GM13977 (cell line): ENCODE data around the gene INTS1.

ENCODE experiments used
- DNase-seq: peaks from one replicate; pipeline ENCODE4 v3.0.0; 2012; ENCODE audit warnings: low spot score
- CTCF ChIP-seq: IDR thresholded peaks from 2 replicates; pipeline ENCODE4 v1.5.1; 2012; ENCODE audit warnings: mild to moderate bottlenecking, control low read depth; ENCODE audit not compliant: insufficient read depth; ENCODE audit errors: extremely low read depth, missing control alignments
- in situ Hi-C: fragments of 300-500 bp; cut with MboI; formaldehyde crosslinking; loops from one replicate; pipeline ENCODE4 v1.12.0; 2022; ENCODE audit warnings: low sequenced_read_pairs, low pct_unique_long_range_greater_than_20kb, mixed read lengths, inconsistent platforms; ENCODE audit not compliant: unreplicated experiment

The INTS1 gene

GRCh38 chr7:1475393-1475792 is 28.8 kb downstream of the INTS1 start:
- in situ Hi-C loops = no loop called here
- no peak for DNase-seq
- no peak for TF ChIP-seq CTCF

- in situ Hi-C loops = no loop called here
Measured at GRCh38 chr7:1474736-1475135, 29.5 kb downstream of the INTS1 start.

GRCh38 chr7:1473864-1474512 is 30.2 kb downstream of the INTS1 start:
- in situ Hi-C loops = no loop called here
- TF ChIP-seq CTCF = peak; percentile 98
- DNase-seq = peak; percentile 96

More at GRCh38 chr7:1474736-1475135, 29.5 kb downstream of the INTS1 start:
- DNase-seq = no peak
- TF ChIP-seq CTCF = no peak

- DNase-seq = no peak
- TF ChIP-seq CTCF = no peak
- in situ Hi-C loops = no loop called here
Measured at GRCh38 chr7:1470901-1471300, 33.3 kb downstream of the INTS1 start.

- TF ChIP-seq CTCF = no peak
- DNase-seq = no peak
- in situ Hi-C loops = no loop called here
Measured at GRCh38 chr7:1468643-1469298, 35.4 kb downstream of the INTS1 start.

- in situ Hi-C loops = no loop called here
Measured at GRCh38 chr7:1468203-1468602, 36.0 kb downstream of the INTS1 start.

More at GRCh38 chr7:1468203-1468602, 36.0 kb downstream of the INTS1 start:
- TF ChIP-seq CTCF = no peak
- DNase-seq = no peak
